Activated CD8-positive, alpha-beta T cell treated with anti-CD3 and anti-CD28 coated beads for 36 hours (primary cell): ENCODE results near the gene DIAPH3. TPM values are rescaled to one million over a fixed set of nuclear protein-coding genes. Genes with fewer than 3 reads are reported as not detected.

Experiments used
- ATAC-seq: fragments of 200-7000 bp; cut with Tn5 transposase; one replicate; pipeline ENCODE4 v1.10.0; 2021; ENCODE audit warnings: mild to moderate bottlenecking, moderate library complexity
- CTCF ChIA-PET: fragments of 350-600 bp; sonication (Branson Sonifier 250); formaldehyde crosslinking; loops from one replicate; lab custom pipeline; 2021; ENCODE audit warnings: antibody characterized with exemption; lab: Charles Lee
- POLR2A ChIA-PET: fragments of 350-600 bp; sonication (Branson Sonifier 250); formaldehyde crosslinking; loops from one replicate; lab custom pipeline; 2021; ENCODE audit warnings: antibody characterized with exemption; lab: Charles Lee
- DNase-seq: peaks from one replicate; pipeline ENCODE4 v3.0.0-alpha.2; 2020
- H3K27ac Mint-ChIP-seq: one replicate; pipeline ENCODE4 v1.8.0; 2021; ENCODE audit warnings: mild to moderate bottlenecking, mixed read lengths
- H3K27me3 Mint-ChIP-seq: one replicate; pipeline ENCODE4 v1.8.0; 2021; ENCODE audit warnings: mixed read lengths
- H3K36me3 Mint-ChIP-seq: one replicate; pipeline ENCODE4 v1.8.0; 2021; ENCODE audit warnings: low read depth, mixed read lengths
- H3K4me1 Mint-ChIP-seq: one replicate; pipeline ENCODE4 v1.8.0; 2021; ENCODE audit warnings: low read depth, mixed read lengths
- H3K4me3 Mint-ChIP-seq: one replicate; pipeline ENCODE4 v1.8.0; 2021; ENCODE audit warnings: mild to moderate bottlenecking, moderate library complexity, mixed read lengths
- H3K9me3 Mint-ChIP-seq: one replicate; pipeline ENCODE4 v1.8.0; 2021; ENCODE audit warnings: mixed read lengths
- intact Hi-C: fragments of 100-400 bp; cut with micrococcal nuclease; formaldehyde crosslinking; loops from one replicate; pipeline ENCODE4 v1.10.0; 2022
- total RNA-seq, 2 experiments: library from RNA; stranded (reverse); gene quantifications; one replicate each; pipeline ENCODE4 v1.2.3, GENCODE V29; 2021
- TF ChIP-seq, protein P1 (sequence below): fragments of 200-600 bp; IDR thresholded peaks from one replicate; pipeline ENCODE4 v1.8.0; 2022; ENCODE audit warnings: antibody characterized with exemption, mild to moderate bottlenecking

Gene DIAPH3
- total RNA-seq, 2 experiments from 2014 or later: 23.0 to 25.4 TPM

DNA sequence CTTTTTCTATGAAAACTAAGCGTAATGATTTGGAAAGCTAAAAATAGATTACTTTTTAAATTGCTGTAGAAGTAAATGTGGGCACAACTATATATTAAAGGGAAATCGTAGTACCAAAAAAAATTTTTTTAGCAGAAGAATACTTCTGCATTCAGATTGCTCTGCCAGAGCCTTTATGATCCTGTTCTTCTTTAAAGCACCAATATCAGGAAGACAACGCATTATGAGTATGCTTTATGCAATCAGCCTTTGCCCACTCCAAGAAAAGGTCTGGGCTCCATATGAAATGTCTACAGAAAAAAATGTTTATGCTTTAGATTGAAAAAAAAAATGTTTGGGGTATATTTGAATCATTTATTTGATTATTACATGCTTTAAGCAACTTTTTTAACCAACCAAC lies 137.4 kb downstream of the DIAPH3 start:
- CTCF ChIA-PET: no interaction called here
- peaks cover 3% of the 10 kb centered on the region for H3K27me3 Mint-ChIP-seq
- no peak for ATAC-seq

GRCh38 chr13:60020288-60020687 lies 143.4 kb downstream of the DIAPH3 start:
- no peak for ATAC-seq
- Mint-ChIP-seq H3K27ac (no peak overlapping the region), H3K36me3 (peaks cover 4% of the 10 kb centered on the region), H3K4me1 (no peaks in the 10 kb centered on the region), H3K4me3 (no peak overlapping the region), H3K9me3 (peaks cover 4% of the 10 kb centered on the region), H3K27me3 (no peaks in the 10 kb centered on the region)
- TF ChIP-seq, protein P1, sequence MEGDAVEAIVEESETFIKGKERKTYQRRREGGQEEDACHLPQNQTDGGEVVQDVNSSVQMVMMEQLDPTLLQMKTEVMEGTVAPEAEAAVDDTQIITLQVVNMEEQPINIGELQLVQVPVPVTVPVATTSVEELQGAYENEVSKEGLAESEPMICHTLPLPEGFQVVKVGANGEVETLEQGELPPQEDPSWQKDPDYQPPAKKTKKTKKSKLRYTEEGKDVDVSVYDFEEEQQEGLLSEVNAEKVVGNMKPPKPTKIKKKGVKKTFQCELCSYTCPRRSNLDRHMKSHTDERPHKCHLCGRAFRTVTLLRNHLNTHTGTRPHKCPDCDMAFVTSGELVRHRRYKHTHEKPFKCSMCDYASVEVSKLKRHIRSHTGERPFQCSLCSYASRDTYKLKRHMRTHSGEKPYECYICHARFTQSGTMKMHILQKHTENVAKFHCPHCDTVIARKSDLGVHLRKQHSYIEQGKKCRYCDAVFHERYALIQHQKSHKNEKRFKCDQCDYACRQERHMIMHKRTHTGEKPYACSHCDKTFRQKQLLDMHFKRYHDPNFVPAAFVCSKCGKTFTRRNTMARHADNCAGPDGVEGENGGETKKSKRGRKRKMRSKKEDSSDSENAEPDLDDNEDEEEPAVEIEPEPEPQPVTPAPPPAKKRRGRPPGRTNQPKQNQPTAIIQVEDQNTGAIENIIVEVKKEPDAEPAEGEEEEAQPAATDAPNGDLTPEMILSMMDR: no peak
- POLR2A ChIA-PET: no interaction called here
- intact Hi-C loops: no loop called here
- no peak for DNase-seq
- CTCF ChIA-PET: no interaction called here

More for the DNA sequence above, 137.4 kb downstream of the DIAPH3 start:
- intact Hi-C loops: no loop called here
- no peak for DNase-seq
- Mint-ChIP-seq H3K9me3 (peaks cover 4% of the 10 kb centered on the region), H3K36me3 (peaks cover 4% of the 10 kb centered on the region), H3K4me3 (no peak overlapping the region), H3K4me1 (no peaks in the 10 kb centered on the region), H3K27ac (no peak overlapping the region)
- POLR2A ChIA-PET: no interaction called here
- TF ChIP-seq, protein P1: no peak

GRCh38 chr13:60019119-60019993 lies 144.4 kb downstream of the DIAPH3 start:
- ATAC-seq: no peak
- Mint-ChIP-seq H3K27me3 (no peaks in the 10 kb centered on the region), H3K4me1 (no peaks in the 10 kb centered on the region), H3K27ac (no peak overlapping the region), H3K4me3 (no peak overlapping the region), H3K36me3 (peaks cover 3% of the 10 kb centered on the region), H3K9me3 (peaks cover 3% of the 10 kb centered on the region)
- no peak for DNase-seq
- POLR2A ChIA-PET: no interaction called here
- TF ChIP-seq, protein P1: no peak
- CTCF ChIA-PET: no interaction called here
- intact Hi-C loops: no loop called here

- ATAC-seq: no peak
- Mint-ChIP-seq H3K9me3 (no peaks in the 10 kb centered on the region), H3K4me3 (no peak overlapping the region), H3K36me3 (no peaks in the 10 kb centered on the region), H3K27me3 (no peaks in the 10 kb centered on the region), H3K4me1 (no peaks in the 10 kb centered on the region), H3K27ac (no peak overlapping the region)
- intact Hi-C loops: no loop called here
- ChIA-PET POLR2A (no interaction called here), CTCF (no interaction called here)
- no peak for DNase-seq
- TF ChIP-seq, protein P1: no peak
Measured at GRCh38 chr13:60018536-60018935, 145.2 kb downstream of the DIAPH3 start.

- Mint-ChIP-seq H3K27ac (no peak overlapping the region), H3K36me3 (no peaks in the 10 kb centered on the region), H3K27me3 (no peaks in the 10 kb centered on the region), H3K4me3 (no peak overlapping the region), H3K9me3 (no peaks in the 10 kb centered on the region), H3K4me1 (no peaks in the 10 kb centered on the region)
- ChIA-PET CTCF (no interaction called here), POLR2A (interaction anchor here (0.6 kb wide), 1 partner anchor 53 kb away, joined by 3 read pairs; no protein-coding TSS in a partner anchor)
- ATAC-seq (no peak), DNase-seq (no peak)
- intact Hi-C loops: no loop called here
- TF ChIP-seq, protein P1: no peak
Measured at GRCh38 chr13:60016229-60016628, 147.5 kb downstream of the DIAPH3 start.
